HUES48 (cell line): Measurements from ENCODE around the gene CACNG4.

Experiments
- H3K27ac ChIP-seq: one replicate; pipeline ENCODE4 v1.7.0; 2013; ENCODE audit warnings: low read depth, low read length, inconsistent platforms
- H3K27me3 ChIP-seq: 2 replicates; pipeline ENCODE4 v1.6.1; 2013; ENCODE audit warnings: mild to moderate bottlenecking, low read length; ENCODE audit not compliant: control insufficient read depth, insufficient read depth
- H3K36me3 ChIP-seq: 2 replicates; pipeline ENCODE4 v1.6.1; 2013; ENCODE audit warnings: low read length; ENCODE audit not compliant: control insufficient read depth, insufficient read depth
- H3K4me1 ChIP-seq: 2 replicates; pipeline ENCODE4 v1.6.1; 2013; ENCODE audit warnings: mild to moderate bottlenecking, low read length; ENCODE audit not compliant: control insufficient read depth, insufficient read depth
- H3K4me3 ChIP-seq: 2 replicates; pipeline ENCODE4 v1.5.1; 2013; ENCODE audit warnings: mild to moderate bottlenecking, low read depth, low read length
- H3K9ac ChIP-seq: 2 replicates; pipeline ENCODE4 v1.6.1; 2013; ENCODE audit warnings: mild to moderate bottlenecking, low read depth, low read length, moderate library complexity
- H3K9me3 ChIP-seq: 2 replicates; pipeline ENCODE4 v1.6.1; 2013; ENCODE audit warnings: low read length; ENCODE audit not compliant: control insufficient read depth, insufficient read depth

Gene CACNG4

DNA sequence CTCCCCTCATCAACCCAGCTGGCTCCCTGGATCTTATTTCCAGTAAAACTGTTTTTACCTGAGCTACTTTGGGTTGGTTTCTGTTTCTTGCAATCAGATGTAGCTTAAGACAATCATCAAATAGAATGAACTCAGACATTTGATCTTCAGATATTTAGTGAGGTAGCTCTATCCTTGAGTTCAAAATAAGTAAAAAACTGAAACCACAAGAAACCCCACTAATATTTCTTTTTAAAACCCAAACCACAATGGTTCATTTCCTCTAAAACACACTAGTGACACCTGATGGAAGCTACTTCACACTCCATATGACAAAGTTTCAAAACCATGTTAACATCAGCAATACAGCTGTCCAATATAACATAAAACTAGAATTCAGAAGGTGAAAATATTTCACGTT lies 117.6 kb downstream of the CACNG4 start:
- no peaks in the 10 kb centered on the region for H3K9me3 ChIP-seq
- H3K27ac ChIP-seq = no peak overlapping the region
- no peak overlapping the region for H3K4me3 ChIP-seq
- H3K4me1 ChIP-seq = no peaks in the 10 kb centered on the region
- H3K9ac ChIP-seq = no peak overlapping the region
- peaks cover 6% of the 10 kb centered on the region for H3K36me3 ChIP-seq
- no peaks in the 10 kb centered on the region for H3K27me3 ChIP-seq
